ENCODE results near the gene STN1. TPM values are rescaled to one million over a fixed set of nuclear protein-coding genes. Genes with fewer than 3 reads are reported as not detected.

Gene STN1
- total RNA-seq, 2 experiments from 2014 or later = 34.4 to 37.4 TPM

DNA sequence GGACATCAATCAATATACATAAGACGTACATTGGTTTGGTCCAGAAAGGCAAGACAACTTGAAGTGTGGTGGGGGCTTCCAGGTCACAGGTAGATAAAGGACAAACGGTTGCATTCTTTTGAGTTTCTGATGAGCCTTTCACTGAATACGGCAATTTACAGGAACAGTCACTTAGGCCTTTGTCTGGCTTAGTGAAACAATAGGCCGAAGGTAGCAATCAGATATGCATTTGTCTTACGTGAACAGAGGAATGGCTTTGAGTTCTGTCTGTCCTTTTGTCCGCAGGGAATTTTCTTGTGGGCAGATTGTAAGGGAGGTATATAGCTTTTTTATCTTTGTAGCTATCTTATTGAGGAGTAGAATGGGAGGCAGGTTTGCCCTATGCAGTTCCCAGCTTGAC, 10.8 kb upstream of the STN1 start:
- H3K4me1 Mint-ChIP-seq = no peaks in the 10 kb centered on the region
- ChIA-PET POLR2A (no interaction called here), CTCF (no interaction called here)
- no peak overlapping the region for H3K4me3 Mint-ChIP-seq
- DNase-seq (no peak), ATAC-seq (no peak)
- H3K27me3 Mint-ChIP-seq = no peaks in the 10 kb centered on the region
- H3K9me3 Mint-ChIP-seq (ENCODE audit: low read depth) = no peaks in the 10 kb centered on the region
- H3K36me3 Mint-ChIP-seq (ENCODE audit: low read depth) = no peaks in the 10 kb centered on the region
- intact Hi-C loops (cut with DNase I, micrococcal nuclease) = no loop called here
- no peak overlapping the region for H3K27ac Mint-ChIP-seq

DNA sequence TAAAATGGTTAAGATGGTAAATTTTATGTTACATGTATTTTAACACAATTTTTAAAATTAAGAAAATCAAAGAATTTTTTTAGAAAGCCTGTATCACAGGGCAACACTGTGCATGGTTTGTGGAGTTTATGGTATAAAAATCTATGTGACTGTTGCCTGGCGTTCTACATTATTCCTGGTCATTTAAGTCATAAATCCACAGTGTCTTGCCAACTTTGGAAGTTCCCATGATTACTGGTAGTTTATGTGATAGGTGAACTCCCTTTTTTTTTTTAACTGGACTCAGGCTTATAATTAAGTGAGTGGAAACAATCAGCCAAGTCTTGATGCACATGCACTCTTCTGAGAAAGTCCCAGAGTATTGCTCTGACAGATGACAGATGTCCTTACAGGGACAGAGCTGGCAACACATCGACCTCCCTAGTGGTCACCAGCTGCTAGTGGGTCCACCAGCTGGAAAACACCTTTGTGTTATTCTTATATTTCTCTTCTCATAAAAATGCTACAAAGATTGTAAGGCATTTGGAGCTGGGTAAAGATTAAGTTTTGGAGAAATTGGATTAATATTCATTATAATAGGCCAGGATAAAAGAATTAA, 8.8 kb upstream of the STN1 start:
- H3K27ac Mint-ChIP-seq = no peak overlapping the region
- intact Hi-C loops (cut with DNase I, micrococcal nuclease) = no loop called here
- H3K4me3 Mint-ChIP-seq = no peak overlapping the region
- ChIA-PET CTCF (interaction anchor here (0.6 to 1.4 kb wide), 3 partner anchors 14 to 43 kb away, joined by 3 to 4 read pairs (median 4); no protein-coding TSS in a partner anchor), POLR2A (no interaction called here)
- H3K36me3 Mint-ChIP-seq (ENCODE audit: low read depth) = no peaks in the 10 kb centered on the region
- no peak for DNase-seq
- no peaks in the 10 kb centered on the region for H3K4me1 Mint-ChIP-seq
- no peaks in the 10 kb centered on the region for H3K27me3 Mint-ChIP-seq
- ATAC-seq = no peak
- H3K9me3 Mint-ChIP-seq (ENCODE audit: low read depth) = no peaks in the 10 kb centered on the region

DNA sequence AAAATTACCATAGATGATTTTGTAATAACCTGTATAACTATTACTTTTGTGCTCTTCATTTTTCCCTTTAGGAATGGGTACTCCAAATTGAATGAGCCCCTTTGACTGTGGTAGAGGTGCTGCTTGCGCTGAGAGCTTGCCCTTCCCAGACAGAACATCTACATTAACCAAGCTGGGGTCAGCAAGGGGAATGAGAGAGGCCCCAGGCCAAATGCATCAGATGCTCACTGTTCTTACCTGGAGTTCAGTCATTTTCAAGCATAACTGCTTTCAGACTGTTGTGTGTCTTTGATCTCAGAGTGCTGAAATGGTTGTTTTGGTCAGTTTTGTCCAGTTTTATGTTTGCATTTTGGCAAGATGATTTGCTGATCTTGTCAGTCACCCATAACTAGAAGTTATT, 7.6 kb upstream of the STN1 start:
- ATAC-seq (no peak), DNase-seq (no peak)
- CTCF ChIA-PET = no interaction called here
- intact Hi-C loops (cut with DNase I, micrococcal nuclease) = no loop called here
- Mint-ChIP-seq H3K27me3 (no peaks in the 10 kb centered on the region), H3K4me1 (no peaks in the 10 kb centered on the region), H3K9me3 (ENCODE audit: low read depth) (no peaks in the 10 kb centered on the region), H3K4me3 (no peak overlapping the region), H3K27ac (no peak overlapping the region), H3K36me3 (ENCODE audit: low read depth) (no peaks in the 10 kb centered on the region)
- POLR2A ChIA-PET = no interaction called here

DNA sequence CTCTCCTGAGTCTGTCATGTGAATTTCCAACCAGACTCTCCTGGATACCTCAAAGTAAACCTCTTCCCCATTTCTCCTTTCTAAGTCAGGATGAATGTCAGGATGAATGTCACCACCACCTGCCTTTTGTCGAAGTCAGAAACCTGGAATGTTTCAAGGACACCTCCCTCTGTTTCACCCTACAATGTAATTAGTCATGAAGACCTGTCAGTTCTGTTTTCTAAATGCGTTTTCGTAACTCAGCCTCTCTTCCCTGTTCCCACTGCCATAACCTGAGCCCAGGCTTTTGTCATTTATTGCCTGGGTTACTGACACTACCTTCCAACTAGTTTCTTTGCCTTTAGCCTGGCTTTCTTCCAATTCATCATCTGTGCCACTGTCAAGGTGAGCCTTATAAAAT, 5.5 kb upstream of the STN1 start:
- H3K27me3 Mint-ChIP-seq = no peaks in the 10 kb centered on the region
- ChIA-PET CTCF (no interaction called here), POLR2A (no interaction called here)
- no peaks in the 10 kb centered on the region for H3K9me3 Mint-ChIP-seq (ENCODE audit: low read depth)
- ATAC-seq = no peak
- H3K36me3 Mint-ChIP-seq (ENCODE audit: low read depth) = no peaks in the 10 kb centered on the region
- H3K4me3 Mint-ChIP-seq = no peak overlapping the region
- intact Hi-C loops (cut with DNase I, micrococcal nuclease) = no loop called here
- H3K4me1 Mint-ChIP-seq = peaks cover 7% of the 10 kb centered on the region
- DNase-seq = no peak
- no peak overlapping the region for H3K27ac Mint-ChIP-seq

DNA sequence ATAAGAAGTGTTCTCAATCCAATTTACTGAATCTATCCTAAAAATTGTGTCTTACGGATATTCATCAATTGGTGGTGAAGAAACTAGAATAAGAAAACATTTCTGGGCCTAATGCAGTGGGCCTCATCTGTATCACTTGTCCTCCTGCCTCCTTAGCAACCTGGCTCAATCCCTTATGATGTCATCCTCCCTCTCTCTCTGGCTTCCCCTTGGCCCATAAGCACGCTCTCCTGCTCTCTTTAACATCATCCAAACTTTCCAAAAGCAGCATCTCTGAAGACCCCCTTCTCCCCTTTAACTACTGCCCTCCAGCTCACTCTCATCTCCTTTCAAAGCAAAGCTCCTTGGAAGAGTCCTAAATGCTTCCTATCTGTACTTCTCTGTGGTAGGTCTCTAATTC, 4.7 kb upstream of the STN1 start:
- H3K27me3 Mint-ChIP-seq = no peaks in the 10 kb centered on the region
- no peaks in the 10 kb centered on the region for H3K9me3 Mint-ChIP-seq (ENCODE audit: low read depth)
- POLR2A ChIA-PET = no interaction called here
- CTCF ChIA-PET = interaction anchor here (1.8 to 1.9 kb wide), 2 partner anchors 35 to 41 kb away, joined by 4 to 7 read pairs; no protein-coding TSS in a partner anchor
- no peak overlapping the region for H3K27ac Mint-ChIP-seq
- DNase-seq (no peak), ATAC-seq (no peak)
- peaks cover 8% of the 10 kb centered on the region for H3K4me1 Mint-ChIP-seq
- no peak overlapping the region for H3K4me3 Mint-ChIP-seq
- H3K36me3 Mint-ChIP-seq (ENCODE audit: low read depth) = peaks cover 2% of the 10 kb centered on the region
- intact Hi-C loops (cut with DNase I, micrococcal nuclease) = no loop called here

DNA sequence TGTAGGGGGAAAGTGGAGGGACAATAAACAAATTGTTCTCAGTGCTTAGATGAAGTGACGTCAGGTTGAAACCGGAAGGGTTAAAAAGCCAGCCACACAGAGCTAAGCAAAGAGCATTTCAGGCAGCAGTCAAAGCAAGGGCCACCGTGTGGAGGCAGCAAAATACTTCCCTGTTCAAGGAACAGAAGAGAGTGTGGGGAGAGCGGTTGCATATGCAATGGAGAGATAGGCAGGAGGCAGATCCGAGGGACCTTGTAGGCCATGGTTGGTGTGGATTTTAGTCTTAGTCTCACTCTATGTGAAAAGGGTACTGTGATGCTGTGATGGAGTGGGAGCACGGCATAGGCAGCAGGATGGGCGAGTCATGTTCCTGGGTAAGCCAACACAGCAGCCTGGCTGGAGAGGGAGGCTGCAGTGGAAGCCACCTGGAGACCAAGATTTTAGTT, 3.8 kb upstream of the STN1 start:
- intact Hi-C loops (cut with DNase I, micrococcal nuclease) = no loop called here
- CTCF ChIA-PET = interaction anchor here (1.3 to 1.9 kb wide), 5 partner anchors 10 to 200 kb away, joined by 4 to 8 read pairs (median 6); partner anchors contain the start of gene SFR1
- Mint-ChIP-seq H3K27ac (no peak overlapping the region), H3K4me3 (no peak overlapping the region), H3K4me1 (peaks cover 8% of the 10 kb centered on the region), H3K9me3 (ENCODE audit: low read depth) (no peaks in the 10 kb centered on the region), H3K27me3 (no peaks in the 10 kb centered on the region), H3K36me3 (ENCODE audit: low read depth) (peaks cover 3% of the 10 kb centered on the region)
- ATAC-seq (peak; percentile 7), DNase-seq (peak; percentile 64)
- POLR2A ChIA-PET = interaction anchor here (0.6 kb wide), 1 partner anchor 137 kb away, joined by 3 read pairs; no protein-coding TSS in a partner anchor

DNA sequence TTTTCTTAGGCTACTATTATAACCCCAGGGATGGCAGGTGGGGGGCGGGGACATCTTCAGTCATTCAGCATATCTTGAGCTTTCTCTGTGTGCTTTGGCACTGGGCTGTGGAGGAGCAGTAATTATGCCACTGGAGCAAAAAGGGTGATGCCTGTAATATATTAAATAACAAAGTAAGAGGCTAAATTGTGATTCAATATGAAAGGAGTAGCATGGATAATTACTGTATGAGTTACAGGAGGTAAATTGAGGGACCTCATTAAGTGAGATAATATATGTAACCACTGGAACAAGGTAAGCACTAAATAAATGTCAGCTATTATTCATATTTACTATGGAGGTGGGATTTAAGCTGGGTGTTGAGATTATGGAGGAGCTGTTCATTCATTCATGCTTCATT, 3.3 kb upstream of the STN1 start:
- ChIA-PET CTCF (interaction anchor here (0.9 to 1.9 kb wide), 6 partner anchors 11 to 200 kb away, joined by 3 to 8 read pairs (median 6); partner anchors contain the start of gene SFR1), POLR2A (no interaction called here)
- Mint-ChIP-seq H3K4me3 (no peak overlapping the region), H3K27ac (no peak overlapping the region), H3K27me3 (no peaks in the 10 kb centered on the region), H3K9me3 (ENCODE audit: low read depth) (no peaks in the 10 kb centered on the region), H3K4me1 (peaks cover 11% of the 10 kb centered on the region), H3K36me3 (ENCODE audit: low read depth) (peaks cover 3% of the 10 kb centered on the region)
- intact Hi-C loops (cut with DNase I, micrococcal nuclease) = no loop called here
- no peak for ATAC-seq
- no peak for DNase-seq

DNA sequence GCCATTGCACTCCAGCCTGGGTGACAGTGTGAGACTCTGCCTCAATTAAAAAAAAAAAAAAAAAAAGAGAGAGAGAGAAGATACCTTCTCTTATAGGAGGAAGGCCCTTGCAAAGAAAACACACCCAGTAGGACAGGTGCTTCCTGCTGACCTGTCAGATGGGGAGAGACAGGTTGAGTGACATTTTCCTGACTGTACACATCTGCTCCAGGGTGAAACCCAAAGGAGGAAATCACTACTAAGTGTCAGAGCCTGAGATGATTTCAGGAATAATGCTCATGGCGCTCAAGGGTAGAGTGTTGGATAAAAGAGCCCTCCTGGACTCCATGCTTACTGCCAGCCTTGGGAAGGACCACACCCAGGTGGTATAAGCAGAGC, 1.7 kb upstream of the STN1 start:
- no peaks in the 10 kb centered on the region for H3K27me3 Mint-ChIP-seq
- intact Hi-C loops (cut with DNase I, micrococcal nuclease) = loop anchor here (2.0 to 10.0 kb wide), 6 partner anchors 47 to 1417 kb away; partner anchors contain the start of genes ACTR1A (in 1 of the 2), CFAP58 (in 1 of the 2), GSTO2 (in 1 of the 2) and ITPRIP (in 1 of the 2)
- ATAC-seq (no peak), DNase-seq (no peak)
- peaks cover 7% of the 10 kb centered on the region for H3K9me3 Mint-ChIP-seq (ENCODE audit: low read depth)
- peaks cover 26% of the 10 kb centered on the region for H3K4me1 Mint-ChIP-seq
- no peak overlapping the region for H3K4me3 Mint-ChIP-seq
- ChIA-PET CTCF (interaction anchor here (1.1 kb wide), 1 partner anchor 32 kb away, joined by 4 read pairs; no protein-coding TSS in a partner anchor), POLR2A (no interaction called here)
- peaks cover 19% of the 10 kb centered on the region for H3K36me3 Mint-ChIP-seq (ENCODE audit: low read depth)
- H3K27ac Mint-ChIP-seq = no peak overlapping the region

DNA sequence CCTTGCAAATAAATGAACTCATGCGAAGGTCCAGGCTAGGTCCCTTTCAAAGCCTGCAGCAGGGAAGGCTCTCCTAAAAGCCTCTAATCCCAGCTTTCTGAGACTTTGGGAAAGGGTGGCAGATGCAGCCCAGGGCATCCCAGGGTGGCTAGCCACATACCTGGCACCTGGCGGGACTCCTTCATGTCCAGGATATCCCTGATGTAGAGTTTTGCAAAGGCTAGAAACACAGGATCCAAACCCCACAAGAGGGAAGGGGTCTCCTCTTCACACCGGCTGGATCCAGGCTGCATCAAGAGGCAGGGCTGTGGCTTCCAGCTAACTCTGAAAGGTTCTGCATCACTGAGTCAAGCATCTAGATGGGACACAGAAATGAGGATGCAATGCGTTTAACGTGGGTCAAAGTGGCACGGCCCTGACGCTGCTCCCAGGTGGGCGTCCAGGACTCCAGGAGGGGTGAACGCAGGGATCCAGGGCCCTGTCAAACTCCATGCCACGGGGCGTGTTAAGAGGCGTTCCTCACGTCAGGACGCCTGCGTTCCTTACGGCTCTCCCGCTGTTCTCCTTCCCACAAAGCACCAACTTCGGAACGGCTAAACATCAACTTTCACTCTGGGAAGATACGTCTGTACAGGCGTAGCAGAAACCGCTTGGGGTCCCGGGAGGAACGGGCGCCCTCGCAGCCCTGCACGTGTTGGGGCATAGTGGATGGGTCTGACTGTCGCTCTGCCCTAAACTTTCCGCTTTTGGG, 507 bp downstream of the STN1 start:
- Mint-ChIP-seq H3K27ac (peak overlapping the region; percentile 99), H3K4me3 (peak overlapping the region; percentile 96), H3K4me1 (peaks cover 40% of the 10 kb centered on the region), H3K9me3 (ENCODE audit: low read depth) (peaks cover 7% of the 10 kb centered on the region), H3K27me3 (no peaks in the 10 kb centered on the region), H3K36me3 (ENCODE audit: low read depth) (peaks cover 37% of the 10 kb centered on the region)
- intact Hi-C loops (cut with DNase I, micrococcal nuclease) = loop anchor here (1.0 to 10.0 kb wide), 12 partner anchors 9 to 1415 kb away; partner anchors contain the start of genes GSTO2 (in 2 of the 2), SLK (in 2 of the 2), ACTR1A (in 1 of the 2) and CFAP43 (in 1 of the 2)
- ATAC-seq (peak; percentile 6), DNase-seq (peak; percentile 57)
- ChIA-PET CTCF (interaction anchor here (0.5 to 1.9 kb wide), 4 partner anchors 9 to 30 kb away, joined by 3 to 8 read pairs (median 6); no protein-coding TSS in a partner anchor), POLR2A (interaction anchor here (1.1 kb wide), 1 partner anchor 9 kb away, joined by 3 read pairs; no protein-coding TSS in a partner anchor)

DNA sequence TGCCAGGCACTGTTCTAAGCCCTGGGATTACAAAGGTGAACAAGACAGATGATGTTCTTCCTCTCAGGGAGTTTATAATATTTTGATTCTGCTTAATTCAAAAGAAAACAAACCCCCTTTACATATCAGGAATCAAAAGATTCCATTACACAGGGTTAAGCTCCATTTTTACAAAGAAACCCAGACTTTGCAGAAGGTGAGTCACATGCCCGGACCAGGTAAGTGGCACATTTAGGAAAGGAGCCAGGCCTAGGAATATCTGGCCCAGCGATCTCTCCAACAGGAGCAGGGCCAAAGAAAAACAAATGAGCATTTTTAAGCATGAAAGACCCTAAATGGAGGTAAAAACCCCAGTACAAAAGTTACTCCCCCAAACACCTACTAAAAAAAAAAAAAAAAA, 1.1 kb downstream of the STN1 start:
- ATAC-seq (no peak), DNase-seq (no peak)
- intact Hi-C loops (cut with DNase I, micrococcal nuclease) = loop anchor here (1.0 to 10.0 kb wide), 5 partner anchors 9 to 1415 kb away; partner anchors contain the start of genes ACTR1A (in 1 of the 2), CFAP58 (in 1 of the 2), ITPRIP (in 1 of the 2) and SUFU (in 1 of the 2)
- ChIA-PET CTCF (interaction anchor here (0.5 to 1.9 kb wide), 5 partner anchors 9 to 358 kb away, joined by 3 to 8 read pairs (median 4); no protein-coding TSS in a partner anchor), POLR2A (interaction anchor here (1.1 to 1.2 kb wide), 2 partner anchors 9 to 204 kb away, joined by 3 read pairs; no protein-coding TSS in a partner anchor)
- Mint-ChIP-seq H3K9me3 (ENCODE audit: low read depth) (peaks cover 7% of the 10 kb centered on the region), H3K4me3 (peak overlapping the region; percentile 96), H3K4me1 (peaks cover 46% of the 10 kb centered on the region), H3K27ac (peak overlapping the region; percentile 99), H3K36me3 (ENCODE audit: low read depth) (peaks cover 38% of the 10 kb centered on the region), H3K27me3 (no peaks in the 10 kb centered on the region)

DNA sequence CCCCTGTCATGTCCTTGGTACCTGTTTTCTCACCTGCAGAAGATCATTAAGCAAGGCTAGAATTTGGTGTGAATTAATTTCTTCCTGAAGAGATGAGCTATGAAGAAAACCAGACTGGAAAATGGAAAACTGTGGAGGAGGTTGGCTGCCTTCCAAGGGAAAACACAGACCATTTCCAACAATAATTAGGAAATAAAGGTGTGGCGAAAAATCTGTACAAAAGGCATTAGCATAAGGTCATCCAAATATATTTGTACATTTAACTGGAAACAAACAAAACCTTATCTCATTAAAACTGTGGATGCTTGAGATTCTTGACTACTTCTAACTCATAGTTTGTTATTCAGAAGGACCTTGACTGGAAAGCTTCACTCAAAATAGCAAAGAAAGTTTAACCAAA, 1.7 kb downstream of the STN1 start:
- H3K4me1 Mint-ChIP-seq = peaks cover 52% of the 10 kb centered on the region
- ChIA-PET CTCF (interaction anchor here (1.0 to 1.9 kb wide), 5 partner anchors 8 to 359 kb away, joined by 3 to 8 read pairs (median 5); partner anchors contain the start of gene SFR1), POLR2A (interaction anchor here (1.2 kb wide), 1 partner anchor 205 kb away, joined by 3 read pairs; no protein-coding TSS in a partner anchor)

More for the DNA sequence above, 1.7 kb downstream of the STN1 start:
- ATAC-seq (no peak), DNase-seq (no peak)
- Mint-ChIP-seq H3K27ac (peak overlapping the region; percentile 90), H3K4me3 (peak overlapping the region; percentile 96), H3K9me3 (ENCODE audit: low read depth) (peaks cover 7% of the 10 kb centered on the region), H3K36me3 (ENCODE audit: low read depth) (peaks cover 39% of the 10 kb centered on the region), H3K27me3 (no peaks in the 10 kb centered on the region)
- intact Hi-C loops (cut with DNase I, micrococcal nuclease) = loop anchor here (1.0 to 10.0 kb wide), 5 partner anchors 8 to 1414 kb away; partner anchors contain the start of genes ACTR1A (in 1 of the 2), CFAP58 (in 1 of the 2), ITPRIP (in 1 of the 2) and SUFU (in 1 of the 2)
